HG03280 (cell line): Measurements from ENCODE around the gene RNF214.

Source experiments
- ATAC-seq: cut with Tn5 transposase; IDR thresholded peaks from one replicate; pipeline ENCODE4 v1.9.1; 2021; ENCODE audit warnings: mild to moderate bottlenecking, moderate library complexity; ENCODE audit not compliant: unreplicated experiment

RNF214 gene

DNA sequence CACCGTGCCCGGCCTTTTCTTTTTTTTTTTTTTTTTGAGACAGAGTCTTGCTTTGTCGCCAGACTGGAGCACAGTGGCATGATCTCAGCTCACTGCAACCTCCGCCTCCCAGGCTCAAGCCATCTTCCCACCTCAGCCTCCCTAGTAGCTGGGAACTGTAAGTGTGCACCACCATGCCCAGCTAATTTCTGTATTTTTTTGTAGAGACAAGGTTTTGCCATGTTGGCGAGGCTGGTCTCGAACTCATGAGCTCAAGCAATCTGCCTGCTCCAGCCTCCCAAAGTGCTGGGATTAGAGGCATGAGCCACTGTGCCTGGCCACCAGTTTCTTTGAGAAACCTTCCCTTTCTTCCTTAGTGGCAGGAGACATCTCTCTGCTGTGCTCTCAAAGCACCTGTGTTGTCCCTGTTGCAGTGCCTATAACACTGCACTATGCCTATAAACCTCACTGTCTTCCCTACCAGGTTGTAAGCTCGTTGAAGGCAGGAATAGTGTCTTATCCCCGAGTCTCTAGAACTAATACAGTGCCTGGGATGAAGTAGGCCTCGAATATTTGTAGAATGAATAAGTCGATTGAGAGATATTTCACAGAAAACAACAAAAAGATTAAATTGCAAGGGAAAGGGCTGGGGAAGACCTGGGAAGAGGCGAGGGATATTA lies 19.6 kb upstream of the RNF214 start:
- ATAC-seq: no peak

DNA sequence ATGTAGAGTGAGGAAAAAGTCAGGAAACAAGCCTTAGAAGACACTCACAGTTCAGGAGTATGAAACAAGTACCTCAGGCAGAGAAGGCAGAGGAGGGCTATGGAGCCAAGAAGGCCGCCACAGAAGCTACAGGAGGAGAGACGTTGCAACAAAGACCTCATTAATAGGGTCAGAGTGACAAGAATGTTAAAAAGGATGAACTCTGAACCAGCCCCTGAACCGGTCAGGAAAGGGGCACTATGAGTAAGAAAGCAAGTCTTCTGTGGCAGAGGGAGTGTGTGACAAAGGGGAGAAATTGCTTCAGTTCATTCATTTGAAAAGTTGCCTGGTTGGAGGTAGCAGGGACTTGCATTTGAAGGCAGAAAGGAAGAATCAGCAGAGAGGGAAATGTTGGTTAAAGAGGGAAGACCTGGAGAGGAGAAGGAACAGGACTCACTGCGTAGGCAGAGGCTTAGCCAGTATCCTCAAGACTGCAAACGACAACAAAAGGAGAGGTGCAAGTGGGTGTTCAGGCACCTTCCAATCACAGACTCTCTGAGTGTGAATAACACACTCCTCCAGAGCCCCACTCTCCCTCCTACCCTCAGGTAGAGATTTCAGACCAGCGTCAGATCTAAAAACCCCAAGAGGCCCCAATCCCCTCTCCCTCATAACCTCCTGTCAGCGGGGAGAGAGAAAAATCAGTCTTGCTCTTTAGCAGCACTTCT lies 17.9 kb upstream of the RNF214 start:
- ATAC-seq: no peak

DNA sequence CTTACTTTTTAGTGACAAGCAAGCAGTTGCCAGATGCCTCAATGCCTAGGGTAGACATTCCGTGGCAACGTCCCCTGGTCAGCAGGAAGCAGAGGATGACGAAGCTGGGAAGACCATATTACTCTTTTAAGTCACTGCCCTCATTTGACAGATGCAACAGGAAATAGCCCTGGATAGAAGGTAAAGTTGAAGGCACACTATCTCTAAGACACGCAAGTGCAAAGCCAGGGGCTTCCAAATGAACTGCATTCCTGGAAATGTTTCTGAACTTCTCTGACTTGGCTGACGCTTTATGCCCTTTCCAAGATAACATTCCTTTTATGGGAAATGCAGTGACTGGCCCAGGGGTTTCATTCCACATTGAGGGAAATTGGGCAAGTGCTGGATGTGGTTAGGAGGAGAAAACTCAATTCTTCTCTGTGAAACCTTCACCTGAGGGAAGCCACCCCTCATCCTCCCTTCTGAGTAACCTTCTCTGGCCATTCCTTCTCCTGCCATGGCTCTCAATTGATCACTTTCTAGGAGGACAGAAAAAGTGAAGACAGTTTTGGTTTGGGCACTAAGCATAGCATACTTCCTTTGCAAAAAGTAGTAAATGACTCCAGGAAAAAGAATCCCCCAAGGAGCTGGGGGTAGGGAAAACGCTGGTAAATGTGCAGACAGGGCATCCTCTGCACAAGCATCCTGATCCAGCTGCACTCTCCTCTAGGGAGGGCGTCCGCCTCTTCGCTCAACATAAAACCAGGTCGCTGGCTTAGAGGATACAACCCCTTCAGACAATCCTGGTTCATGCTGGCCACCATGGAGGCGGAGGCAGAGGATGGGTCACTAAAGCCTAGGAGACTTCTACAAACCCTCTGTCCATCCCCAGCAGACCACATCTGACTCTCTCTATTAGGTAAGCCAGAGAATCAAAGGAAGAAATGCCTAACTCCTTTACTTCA lies 15.1 kb upstream of the RNF214 start:
- ATAC-seq: no peak

DNA sequence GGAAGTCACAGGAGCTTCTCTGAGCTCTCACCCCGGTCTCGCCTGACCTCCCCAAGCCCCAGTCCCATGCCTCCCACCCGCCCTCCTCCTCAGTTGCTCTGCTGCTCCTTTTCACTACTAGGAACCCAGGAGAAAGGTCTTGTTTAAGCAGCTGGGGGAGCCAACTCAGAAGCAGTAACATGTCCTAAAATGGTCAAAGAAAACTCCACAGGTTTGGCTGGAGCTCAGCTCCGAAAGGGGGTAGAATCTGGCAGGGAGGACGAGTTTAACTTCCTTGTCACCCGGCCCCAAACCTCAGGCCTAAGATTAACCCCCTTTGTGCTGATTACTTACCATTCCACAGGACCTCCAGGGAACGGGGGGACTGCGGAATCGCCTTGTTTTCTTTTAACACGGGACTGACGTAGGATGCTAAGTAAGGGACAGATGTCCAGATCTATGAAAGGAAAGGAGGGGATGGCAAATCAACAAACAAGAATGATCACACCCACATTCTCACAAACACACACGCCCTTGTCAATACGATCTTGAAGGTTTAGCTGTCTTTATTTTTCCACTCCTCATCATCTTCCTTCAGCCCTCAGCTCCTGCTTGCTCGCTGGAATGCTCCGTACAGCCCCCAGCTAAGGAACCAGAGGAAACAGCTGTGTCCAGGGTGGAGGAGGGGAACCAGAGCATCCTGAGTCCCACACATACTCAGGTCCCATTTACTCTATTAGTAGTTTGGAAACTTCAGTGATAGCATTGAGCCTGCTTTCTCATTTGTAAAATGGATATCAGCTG lies 14.1 kb upstream of the RNF214 start:
- ATAC-seq: no peak

DNA sequence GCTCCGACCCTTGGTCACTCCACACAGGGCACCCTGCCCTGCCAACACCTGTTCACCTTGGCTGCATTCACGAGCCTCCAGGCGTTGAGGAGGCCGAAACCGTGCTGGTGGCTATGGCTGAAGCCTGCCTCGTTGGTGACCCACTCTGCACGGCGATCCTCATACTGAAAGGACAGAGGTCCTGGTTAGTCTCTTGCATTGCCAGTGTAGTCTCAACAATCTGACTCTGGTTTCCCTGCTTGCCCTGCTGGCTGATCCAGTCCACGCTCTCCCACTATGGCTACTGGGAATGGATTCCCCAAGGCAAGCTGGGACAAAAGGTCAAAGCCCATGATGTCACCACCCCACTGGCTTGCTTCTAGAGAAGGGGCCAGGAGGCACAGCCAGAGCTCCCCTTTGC lies 13.5 kb upstream of the RNF214 start:
- no peak for ATAC-seq

DNA sequence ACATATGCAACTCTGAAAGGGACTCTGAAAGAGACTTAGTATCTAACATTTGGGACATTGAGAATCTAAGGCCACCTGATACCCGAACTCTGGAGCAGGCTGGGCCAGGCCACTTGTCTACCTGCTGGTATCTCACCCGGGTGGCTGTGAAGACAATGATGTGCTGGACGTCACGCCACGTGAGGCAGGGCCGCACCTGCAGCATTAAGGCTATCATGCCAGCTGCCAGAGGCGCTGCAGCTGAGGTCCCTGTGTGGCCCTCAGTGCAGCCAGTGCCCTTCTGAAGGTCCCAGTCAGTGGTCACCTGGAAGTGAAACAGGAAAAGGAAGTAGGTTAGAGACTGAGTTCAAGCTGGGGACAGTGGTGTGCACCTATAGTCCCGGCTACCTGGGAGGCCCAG lies 13.0 kb upstream of the RNF214 start:
- ATAC-seq: no peak

DNA sequence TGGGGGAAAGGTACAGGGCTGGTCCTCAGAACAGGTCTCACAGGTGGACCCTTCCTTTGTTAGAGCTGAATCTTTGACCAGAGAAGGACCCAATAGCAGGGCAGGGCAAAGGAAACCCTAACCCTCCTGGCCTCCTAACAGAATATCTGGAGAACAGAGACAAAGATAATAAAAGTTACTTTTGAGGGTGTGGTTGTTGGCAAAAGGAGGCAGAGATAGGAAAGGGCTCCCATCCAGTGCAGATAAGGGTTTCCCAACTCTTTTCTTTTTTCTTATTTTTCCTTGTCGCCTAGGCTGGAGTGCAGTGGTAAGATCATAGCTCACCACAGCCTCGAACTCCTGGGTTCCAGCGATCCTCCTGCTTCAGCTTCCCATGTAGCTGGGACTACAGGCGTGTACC lies 12.5 kb upstream of the RNF214 start:
- ATAC-seq: no peak

DNA sequence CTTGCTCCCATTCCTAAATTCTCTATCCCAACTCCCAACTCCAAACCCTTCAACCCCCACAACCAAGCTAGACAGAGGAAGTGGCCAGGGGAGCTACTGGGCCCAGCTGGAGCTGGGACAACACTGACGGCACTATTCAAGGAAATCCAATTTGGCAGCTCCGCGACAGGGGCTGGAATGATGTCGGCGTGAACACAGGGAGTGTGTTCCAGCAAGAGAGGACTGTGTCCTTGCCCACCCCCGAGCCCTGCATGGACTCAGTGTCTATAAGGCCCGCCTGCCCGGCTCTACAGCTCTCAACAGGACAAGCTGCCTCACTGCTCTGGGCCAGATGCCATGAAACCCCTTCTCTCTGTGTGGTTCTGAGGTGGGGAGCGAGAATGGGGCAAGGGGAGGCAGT lies 11.9 kb upstream of the RNF214 start:
- ATAC-seq: no peak

DNA sequence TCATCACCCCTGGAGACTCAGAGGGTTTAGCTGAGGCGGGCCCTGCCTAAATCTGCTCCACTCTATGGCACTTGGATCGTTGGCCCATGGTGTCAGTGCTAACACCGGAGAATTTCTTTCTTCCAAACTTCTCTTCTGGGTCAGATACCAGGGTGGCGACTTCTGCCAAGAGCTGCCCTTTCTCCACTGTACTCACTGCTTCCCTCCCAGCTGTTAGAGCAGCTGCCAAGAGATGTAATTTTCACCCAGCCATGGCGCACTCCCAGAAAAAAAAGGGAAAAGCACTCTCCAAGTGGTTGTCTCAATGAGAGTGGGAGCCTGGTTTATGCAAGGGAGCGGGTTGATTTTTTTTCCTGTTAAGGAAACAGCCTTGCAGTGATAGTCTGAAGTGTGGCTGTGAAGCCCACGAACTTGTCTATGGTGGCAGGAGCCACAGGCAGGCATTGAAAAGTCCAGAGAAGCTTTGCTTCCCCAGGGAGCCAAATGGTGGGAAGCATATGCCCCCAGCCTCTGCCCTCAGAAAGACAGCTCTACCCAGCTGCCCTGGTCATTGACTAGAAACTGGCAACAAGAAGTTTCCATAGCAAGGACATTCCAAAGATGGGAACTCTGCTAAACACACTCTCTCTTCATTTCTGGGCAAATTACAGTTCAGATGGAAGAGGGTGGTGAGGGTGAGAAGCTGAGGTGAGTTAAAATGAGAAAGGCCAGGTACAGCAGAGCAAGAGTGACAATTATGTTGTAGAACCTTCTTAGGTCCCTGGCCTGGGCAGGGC lies 11.3 kb upstream of the RNF214 start:
- no peak for ATAC-seq

DNA sequence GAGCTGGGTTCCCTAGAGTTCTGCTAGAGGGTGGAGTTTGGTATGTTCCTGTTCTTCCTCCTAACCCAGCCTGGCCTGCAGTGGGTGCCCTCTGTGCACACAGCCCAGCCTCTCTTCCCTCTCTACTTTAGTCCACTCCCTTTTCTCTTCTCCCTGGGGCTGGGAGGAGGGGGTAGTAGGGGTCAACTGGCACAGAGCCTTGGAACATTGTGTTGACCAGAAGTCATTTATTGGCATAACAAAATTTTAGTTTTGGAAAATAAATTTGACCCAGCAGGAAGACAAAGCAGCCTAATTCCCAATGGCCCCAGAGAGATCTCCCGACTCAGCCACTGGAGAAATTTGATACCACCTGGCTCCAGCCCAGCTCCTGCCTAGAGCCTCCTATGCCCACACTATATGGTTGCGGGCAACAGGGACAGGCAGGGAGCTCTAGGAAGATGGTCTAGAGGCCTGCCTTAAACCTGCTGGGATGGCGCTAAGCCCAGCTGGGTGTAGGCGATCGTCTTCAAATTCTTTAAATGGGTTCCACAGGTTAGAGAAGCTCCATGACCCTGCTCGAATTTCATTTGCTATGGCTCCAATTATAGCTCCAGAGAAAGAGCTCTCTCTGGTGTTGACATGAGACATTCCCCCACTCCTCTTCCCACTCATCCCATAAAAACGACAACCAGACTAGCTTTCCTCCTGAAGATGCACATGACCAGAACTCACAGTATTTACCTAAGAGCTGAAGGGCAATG lies 10.5 kb upstream of the RNF214 start:
- ATAC-seq: no peak

DNA sequence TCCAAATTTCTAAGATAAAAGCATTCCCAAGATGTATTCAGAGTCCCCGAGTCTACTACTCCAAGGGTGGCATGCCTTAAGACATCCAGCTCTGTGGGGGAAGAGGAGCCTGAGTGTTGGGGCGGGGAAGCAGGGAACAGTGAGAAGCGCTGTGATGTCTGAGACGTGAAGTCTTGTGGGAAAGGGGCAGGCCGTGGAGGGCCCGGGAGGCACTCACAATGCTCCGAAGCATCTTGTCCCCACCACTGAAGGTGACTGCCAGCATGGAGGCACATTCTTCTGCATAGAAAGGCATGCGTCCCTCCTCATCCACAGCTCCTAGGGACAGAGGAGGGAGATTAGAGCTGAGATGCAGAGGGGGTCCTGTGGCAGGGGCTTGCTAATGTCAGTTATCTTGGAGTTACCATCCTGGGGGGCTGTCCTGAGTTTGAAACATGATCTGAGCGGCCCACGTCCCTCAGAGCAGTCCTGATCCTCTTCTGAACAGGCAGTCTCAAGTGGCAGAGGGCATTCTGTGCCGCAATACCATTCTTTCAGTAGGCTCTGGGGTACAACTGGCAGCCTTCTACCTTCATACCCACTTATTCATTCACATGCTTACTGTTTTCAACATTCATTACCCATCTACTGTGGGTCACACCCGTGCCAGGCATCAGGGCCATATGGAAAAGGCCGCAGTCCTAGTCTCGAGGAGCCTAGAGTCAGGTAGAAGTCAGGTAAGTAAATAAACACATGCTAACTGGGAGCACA lies 9.3 kb upstream of the RNF214 start:
- ATAC-seq: no peak

DNA sequence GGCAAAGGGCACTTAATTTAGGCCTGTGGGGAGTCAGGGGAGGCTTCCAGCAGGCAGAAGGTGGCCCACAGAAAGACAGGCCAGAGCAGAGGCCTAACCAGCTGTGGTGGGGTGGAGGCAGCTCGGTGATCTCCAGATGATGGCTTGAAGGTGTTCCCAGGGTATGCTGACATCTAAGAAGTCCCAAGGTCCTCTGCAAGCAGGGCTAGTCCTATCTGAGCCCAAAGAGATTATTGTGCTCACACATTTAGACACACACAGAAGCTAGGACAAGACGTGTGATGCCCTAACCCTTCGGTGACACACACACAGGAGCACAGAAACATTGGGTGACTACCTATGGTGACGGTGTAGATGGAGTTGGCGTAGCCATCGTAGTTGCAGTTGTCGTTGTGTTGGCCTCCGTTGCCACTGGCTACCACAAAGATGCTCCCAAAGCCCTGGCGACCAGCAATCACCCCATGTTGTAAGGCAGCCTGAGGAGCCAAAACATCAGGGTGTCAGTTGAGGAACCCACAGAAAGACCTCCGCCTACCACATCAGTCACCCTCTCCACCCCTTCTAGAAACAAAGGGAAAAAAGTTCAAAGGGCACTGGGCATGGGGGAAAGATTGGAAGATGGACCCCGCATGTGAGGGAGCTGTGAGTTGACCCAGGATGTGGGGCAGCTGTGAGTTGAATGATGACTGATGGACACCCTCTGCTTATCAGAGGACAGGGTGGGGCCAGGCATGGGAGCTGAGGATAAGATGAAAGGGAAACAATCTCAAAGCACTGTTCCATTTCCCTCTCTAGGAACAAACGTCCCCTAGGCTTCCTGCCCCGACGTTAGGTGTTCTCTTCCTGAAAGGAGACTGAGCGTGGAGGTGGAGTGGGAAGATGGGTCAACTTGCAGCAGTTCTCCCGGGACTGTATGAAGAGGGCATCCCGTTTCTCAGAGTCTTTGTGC lies 8.5 kb upstream of the RNF214 start:
- no peak for ATAC-seq

DNA sequence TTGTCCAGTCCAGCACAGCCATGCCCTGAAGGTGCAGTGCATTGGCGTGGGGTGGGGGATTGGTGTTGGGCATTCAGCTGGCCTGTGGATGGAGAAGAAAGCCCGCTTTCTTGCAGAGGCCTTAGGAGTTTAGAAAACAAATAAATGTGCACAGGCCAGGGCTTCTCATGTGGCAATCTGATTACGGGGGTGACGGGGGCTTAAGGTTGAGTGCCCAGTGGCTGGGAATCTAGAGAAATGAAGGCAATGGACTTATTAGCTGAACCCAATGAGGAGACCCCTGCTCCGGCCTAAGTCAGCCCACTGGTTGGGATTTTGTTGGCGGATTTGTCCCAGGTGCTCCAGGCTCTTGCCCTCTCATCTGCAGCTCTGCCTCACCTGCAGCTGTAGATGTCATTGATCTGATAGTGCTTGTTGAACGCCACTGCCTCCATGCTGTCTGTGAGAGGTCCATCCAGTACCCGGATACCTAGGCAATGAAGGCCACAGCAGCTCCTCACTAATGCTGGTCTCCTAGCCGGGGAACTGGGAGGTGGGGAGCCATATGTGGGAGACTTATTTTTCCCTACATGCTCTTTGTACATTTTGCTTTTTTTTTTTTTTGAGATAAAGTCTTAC lies 6.8 kb upstream of the RNF214 start:
- ATAC-seq: no peak

DNA sequence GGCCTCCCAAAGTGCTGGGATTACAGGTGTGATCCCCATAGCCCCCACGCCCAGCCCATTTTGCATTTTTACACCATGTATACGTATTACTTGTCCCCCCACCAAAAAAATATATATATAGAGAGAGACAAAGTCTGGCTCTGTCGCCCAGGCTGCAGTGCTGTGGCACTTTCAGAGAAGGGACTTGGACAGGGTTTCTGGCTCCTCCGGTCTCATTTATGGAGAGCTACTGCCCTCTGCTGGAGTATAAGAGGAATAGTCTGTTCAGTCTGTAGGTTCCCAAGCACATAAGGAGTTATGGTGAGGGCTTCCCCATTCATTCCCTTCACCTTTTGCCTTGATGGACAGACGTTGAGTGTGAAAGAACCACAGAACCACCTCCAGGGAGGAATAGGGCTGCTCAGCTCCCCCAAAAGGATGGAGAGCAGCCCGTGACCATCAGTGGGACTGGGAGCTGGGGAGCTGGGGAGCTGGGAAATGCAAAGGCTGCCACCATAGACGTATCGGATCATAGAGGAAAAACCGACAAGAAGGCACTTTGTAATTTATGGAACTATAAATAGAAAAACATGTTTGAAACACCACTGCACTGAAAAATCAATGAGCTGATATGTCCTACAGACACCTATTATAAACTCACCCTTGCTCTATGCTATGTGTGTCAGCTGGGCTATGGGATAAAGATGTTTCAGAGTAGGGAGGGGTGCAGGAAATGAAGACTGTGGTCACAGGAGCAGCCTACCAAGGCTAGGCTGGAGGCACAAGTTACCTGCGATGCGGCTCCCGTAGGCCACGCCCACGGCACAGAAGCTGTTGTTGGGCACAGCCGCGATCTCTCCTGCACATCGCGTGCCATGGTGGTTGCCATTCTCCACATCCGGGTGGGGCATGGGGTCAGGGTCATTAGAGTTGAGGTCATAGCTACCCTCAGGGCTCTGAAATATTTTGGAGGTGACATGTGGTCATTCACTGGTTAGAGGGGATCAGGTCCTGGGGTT lies 5.8 kb upstream of the RNF214 start:
- ATAC-seq: peak; percentile 48

DNA sequence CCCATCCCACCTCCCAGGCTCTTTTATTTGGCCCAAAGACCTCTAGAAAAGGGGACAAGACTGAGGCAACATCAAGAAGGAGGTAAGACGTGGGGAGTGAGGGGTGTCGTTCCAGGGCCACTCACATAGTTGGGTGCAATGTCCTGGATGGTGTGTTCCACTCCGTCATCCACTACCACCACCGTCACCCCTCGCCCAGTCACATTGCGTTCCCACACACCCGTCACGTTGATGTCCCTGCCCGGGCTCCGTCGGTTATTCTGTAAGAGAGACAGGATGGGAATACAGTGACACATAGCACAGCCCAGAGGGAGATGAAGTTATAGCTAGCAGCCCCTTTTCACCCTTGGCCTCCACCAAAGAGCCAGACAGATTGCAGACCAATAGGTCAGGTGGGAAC lies 4.4 kb upstream of the RNF214 start:
- ATAC-seq: no peak

DNA sequence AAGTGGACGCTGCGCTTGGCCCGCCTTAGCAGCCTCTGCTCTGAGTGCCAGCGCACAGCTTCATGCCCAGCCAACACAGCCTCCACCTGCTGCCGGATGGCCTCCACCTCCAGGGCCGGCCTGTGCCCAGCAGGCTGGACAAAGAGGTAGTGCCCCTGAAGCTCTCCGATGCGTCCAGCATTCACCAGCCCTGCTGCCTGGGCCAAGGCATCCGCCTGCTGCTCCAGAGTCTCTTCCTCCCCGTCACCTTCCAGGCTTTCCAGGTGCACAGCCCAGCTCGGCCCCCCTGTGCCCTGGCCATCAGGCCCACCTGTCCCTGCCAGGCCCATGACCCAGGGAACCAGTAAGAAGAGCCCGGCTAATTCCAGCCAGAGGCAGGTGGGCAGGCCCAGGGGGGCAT lies 3.1 kb upstream of the RNF214 start:
- ATAC-seq: no peak
